Measurements from ENCODE around the gene METAP1D.
"Not testable (repeated sequence)": the region's sequence is repeated elsewhere in the genome, so short reads cannot be mapped to it uniquely, and the experiment has no call there.

The METAP1D gene

GRCh38 chr2:172102391-172103359 is 102.9 kb downstream of the METAP1D start, which contains the start of gene DLX2:
Gene DLX2, minus strand, starts transcription at chr2:172102900. Its CDS starts 362 bp downstream, at chr2:172102538.
- no peak for DNase-seq (ENCODE audit: low spot score)

DNA sequence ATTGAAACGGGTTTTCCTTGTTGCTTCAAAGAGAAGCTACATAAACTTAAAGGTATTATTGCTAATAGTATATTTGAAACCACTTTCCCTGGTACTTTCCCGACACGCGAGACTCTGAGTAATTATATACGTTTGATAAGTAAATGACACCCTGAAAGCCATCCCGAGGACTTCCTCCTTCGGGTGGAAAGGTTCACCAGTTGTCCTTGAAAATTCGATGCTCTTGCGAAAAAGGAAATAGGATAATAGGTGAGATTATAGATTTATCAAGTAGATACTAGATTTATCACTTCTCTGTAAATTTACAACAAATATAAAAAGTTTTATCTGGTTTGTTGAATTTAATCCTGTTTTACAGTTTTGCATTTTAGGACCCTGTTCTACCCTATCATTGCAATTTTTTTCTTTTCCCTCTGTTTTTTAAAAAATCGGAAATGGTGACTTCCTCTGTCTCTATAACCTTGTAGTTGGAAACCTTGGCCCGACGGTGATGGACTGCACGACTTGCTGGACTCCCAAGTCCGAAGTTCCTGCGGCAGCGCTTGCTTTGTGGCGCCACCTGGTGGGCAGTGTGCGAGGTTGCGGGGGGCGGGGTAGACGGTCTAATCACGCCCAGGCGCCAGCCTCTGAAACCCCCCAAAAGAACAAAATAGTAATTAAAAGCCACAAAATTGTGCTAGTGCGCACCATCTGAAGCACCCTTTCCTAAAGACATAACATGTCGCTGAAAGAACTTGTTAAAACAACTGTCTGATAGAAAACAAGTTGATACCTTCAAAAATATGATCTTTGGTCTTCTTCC is 103.9 kb downstream of the METAP1D start:
- DNase-seq (ENCODE audit: low spot score), result no peak

GRCh38 chr2:172105471-172106107 is 105.8 kb downstream of the METAP1D start:
- no peak for DNase-seq (ENCODE audit: low spot score)

- no peak for DNase-seq (ENCODE audit: low spot score)
These were observed 106.6 kb downstream of the METAP1D start for GRCh38 chr2:172106108-172106961.

DNA sequence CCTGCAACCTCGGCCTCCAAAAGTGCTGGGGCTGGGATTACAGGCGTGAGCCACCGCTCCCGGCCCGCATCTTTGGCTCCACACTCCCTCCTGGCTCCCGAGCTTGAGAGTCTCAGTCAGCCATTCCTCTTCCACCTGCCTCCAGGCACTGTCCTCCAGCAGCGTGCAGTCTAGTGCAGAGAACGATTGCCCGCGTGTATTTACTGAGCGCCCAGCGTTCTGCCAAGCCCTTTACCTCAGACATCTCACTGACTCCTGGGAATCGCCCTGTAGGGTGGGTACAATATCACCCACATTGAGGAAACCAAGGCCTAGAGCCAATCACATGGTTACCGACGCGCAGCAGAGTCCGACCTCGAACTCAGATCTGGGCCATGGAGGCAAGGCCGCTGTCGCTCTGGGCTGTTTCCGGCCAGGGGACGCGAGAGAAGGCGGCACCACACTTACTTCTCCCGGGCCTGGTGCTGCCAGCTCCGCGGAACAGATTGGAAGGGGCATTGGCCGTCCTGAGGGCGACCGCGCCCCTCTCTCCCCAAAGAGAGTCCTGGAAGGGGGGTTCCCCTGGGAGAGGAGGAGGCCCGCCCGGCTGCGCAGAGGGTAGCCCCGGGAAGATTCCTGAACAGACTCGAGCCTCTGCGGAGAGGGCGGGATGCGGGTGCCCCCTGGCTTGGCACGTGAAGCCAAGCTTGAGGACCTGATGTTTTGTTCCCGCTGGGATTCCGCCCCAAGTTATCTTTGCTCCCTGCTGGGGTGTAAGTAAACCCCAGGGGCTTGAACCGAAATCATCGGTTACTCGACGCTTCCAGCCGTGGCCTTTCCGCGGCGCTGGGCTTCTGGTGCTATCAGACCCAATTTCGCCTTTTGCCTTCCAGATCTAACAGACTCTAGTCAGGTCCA is 108.2 kb downstream of the METAP1D start:
- no peak for DNase-seq (ENCODE audit: low spot score)

- DNase-seq (ENCODE audit: low spot score), result no peak
These were observed 108.8 kb downstream of the METAP1D start for GRCh38 chr2:172108587-172108930.

DNA sequence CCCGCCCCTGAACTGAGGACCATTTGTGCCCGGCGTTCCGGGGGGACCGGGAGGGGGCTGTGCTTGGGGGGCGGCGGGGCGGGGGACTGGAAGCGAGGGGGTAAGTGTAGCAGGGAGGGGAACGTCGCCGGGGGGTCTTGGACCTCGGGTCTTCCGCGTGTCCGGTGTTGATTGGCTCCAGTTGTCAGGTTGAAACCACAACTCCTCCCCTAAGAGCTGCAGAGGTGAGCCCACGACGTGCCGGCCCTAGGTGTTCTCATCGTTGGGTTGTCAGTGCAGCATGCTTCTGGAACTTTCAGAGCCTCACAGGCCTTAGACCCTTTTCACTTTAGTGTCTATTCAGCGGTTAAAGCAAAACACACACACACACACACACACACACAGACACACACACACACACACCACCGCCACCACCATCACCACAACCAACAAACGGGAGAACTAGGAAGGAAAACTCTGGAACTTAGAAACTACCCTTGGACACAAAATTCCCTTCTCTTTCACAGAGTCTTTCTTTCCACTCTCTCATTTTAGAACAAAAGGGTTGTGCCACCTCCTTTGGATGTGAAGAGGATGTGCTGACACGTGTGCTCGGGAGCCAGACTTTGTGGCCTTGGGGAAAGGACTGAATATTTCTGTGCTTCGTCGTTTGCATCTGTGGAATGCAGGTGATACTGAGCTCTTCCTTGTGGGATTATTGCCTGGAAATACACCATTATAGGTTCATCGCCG is 109.7 kb downstream of the METAP1D start:
- DNase-seq (ENCODE audit: low spot score), result no peak

DNA sequence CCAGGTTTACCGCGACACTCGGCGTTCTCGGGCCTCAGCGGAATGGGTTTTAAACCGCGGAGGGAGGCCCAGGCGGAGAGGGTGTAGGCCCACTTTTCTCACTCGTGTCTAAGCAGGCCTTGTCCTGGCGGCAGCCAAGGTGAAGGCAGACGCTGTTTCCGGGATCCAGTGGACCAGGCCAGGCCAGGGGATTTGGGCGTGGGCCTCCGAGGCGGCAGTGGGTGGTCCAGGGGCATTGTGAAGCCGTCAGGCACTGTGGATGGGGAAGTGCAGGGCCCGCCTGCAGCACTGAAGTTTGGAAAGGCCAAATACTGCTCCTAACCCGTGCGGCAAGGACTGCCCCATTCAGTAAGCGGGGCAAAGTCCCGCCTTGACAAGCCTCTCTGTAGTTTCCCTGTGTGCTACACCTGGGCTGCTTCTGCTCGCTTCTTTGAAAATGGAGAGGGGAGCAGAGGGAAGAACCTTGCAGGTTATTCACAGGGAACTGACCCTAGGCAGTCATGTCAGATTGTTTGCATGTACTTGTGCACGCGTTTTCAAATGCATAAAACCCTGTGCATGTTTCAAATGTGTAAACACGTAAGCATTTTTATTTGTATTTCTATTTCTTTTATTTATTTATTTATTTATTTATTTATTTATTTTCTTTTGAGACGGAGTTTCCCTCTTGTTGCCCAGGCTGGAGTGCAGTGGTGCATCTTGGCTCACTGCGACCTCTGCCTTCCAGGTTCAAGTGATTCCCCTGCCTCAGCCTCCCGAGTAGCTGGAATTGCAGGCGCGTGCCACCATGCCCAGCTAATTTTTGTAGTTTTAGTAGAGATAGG is 110.4 kb downstream of the METAP1D start:
- DNase-seq (ENCODE audit: low spot score), result no peak

DNA sequence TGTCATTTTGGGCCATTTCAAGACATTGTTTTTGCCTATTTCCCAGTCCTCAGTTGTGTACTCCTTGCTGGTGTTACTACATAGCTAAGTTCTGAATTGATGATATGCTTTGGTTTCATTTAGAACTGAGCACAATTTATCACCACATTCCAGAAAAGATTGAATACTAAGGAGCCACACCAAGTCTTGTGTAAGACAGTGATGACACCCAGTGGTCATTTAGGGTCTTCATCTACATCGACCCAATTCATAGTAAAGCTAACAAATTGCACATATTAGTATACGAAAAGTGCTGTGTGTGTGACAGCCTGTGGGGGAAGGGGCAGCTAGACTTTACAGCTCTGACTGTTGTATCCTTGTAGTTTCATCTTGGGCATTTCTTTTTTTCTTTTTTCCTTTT is 113.9 kb downstream of the METAP1D start:
- DNase-seq (ENCODE audit: low spot score), result no peak

GRCh38 chr2:172114176-172114575 is 114.4 kb downstream of the METAP1D start:
- DNase-seq (ENCODE audit: low spot score), result not testable (repeated sequence)

- DNase-seq (ENCODE audit: low spot score), result no peak
These were observed 114.8 kb downstream of the METAP1D start for GRCh38 chr2:172114579-172114978.

DNA sequence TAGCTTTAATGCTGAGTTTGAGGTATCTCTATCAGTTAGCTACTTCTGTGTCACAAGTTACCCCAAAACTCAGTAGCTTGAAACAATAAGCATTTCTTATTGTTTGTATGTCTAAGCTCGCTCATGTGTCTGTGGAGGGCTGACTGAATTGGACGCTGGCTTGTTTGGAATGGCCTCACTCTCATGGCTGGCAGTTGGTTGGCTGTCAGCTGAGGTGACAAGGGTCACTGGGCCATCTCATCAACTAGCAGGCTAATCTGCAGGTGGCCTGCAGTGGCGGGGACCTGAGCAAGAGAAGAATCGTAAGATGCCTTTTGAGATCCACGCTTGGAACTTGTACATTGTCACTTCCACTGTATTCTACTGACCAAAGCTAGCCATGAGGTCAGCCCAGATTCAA is 116.4 kb downstream of the METAP1D start:
- DNase-seq (ENCODE audit: low spot score), result no peak

DNA sequence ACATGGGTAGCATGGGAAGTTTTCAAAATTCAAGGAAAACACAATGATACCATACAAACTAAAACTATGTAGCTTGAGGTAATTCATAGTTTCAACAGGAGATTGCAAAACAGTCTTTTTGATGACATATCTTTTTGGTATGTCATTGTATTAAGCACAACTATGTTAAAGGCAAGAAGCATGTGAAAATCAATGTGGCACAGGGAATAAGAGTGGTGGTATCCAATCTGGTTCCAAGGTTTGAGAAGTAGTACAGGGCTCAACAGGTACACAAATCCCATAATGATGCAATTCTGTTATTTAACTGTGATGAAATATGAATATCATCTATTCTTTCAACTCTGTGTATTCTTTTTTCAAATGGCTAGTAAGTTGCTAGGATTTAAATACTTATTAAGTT is 119.3 kb downstream of the METAP1D start:
- no peak for DNase-seq (ENCODE audit: low spot score)

DNA sequence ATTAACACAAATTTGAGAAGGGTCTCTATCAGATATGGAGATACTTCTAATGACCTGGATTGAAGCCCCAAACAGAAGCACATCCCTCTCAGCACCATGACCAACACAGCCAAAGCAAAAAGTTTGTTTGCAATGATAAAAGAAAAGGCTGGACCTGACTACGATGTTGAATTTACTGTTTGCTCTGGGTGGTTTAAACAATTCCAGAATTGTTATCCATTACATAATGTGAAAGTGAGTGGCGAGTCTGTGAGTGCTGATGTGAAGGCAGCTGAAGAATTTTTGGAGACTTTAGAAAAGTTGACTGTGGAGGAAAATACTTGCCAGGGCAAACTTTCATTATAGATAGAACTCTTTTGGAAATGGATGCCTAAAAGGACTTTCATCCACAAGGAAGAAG is 120.4 kb downstream of the METAP1D start:
- DNase-seq (ENCODE audit: low spot score), result no peak

DNA sequence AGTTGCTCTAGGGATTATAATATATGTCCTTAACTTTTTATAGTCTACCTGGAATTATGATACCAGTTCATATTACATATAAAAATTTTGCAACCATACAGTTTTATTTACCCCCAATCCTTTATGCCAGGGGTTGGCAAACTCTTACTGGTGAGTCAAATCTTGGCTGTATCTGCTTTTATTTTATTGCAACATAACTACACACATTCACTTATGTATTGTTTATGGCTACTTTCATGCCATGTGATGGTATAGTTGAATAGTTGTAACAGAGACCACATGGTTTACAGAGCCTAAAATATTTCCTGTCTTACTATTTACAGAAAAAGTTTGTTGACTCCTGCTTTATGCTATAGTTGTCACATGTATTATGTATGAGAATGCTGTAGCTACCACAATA is 128.7 kb downstream of the METAP1D start:
- no peak for DNase-seq (ENCODE audit: low spot score)

GRCh38 chr2:172129404-172129803 is 129.7 kb downstream of the METAP1D start:
- DNase-seq (ENCODE audit: low spot score), result no peak
